ENCODE measurements around the gene WDR90. TPM values are rescaled to one million over a fixed set of nuclear protein-coding genes. Genes with fewer than 3 reads are reported as not detected.

WDR90 gene
- total RNA-seq, 1 donor from 2014 or later = 34.9 TPM

GRCh38 chr16:629833-630248 is 19.3 kb upstream of the WDR90 start:
- DNase-seq (ENCODE audit: extremely low spot score in 2 of 2) = no peak
- peak overlapping the region; percentile 39 for H3K27ac ChIP-seq
- no peaks in the 10 kb centered on the region for H3K27me3 ChIP-seq
- intact Hi-C loops (cut with DNase I) = no loop called here
- TF ChIP-seq CTCF (IDR thresholded peaks at IDR 0.05) (no peak), POLR2AphosphoS5 (IDR thresholded peaks at IDR 0.05; ENCODE audit: insufficient read depth in 1 of 2, low read depth in 1 of 2) (no peak), POLR2A (IDR thresholded peaks at IDR 0.05) (no peak)
- peaks cover 45% of the 10 kb centered on the region for H3K4me1 ChIP-seq
- no peaks in the 10 kb centered on the region for H3K36me3 ChIP-seq
- no peak overlapping the region for H3K4me3 ChIP-seq
- no peaks in the 10 kb centered on the region for H3K9me3 ChIP-seq

- DNase-seq (ENCODE audit: extremely low spot score in 2 of 2) = no peak
- Histone ChIP-seq H3K36me3 (no peaks in the 10 kb centered on the region), H3K27ac (no peak overlapping the region), H3K4me1 (peaks cover 50% of the 10 kb centered on the region), H3K4me3 (no peak overlapping the region), H3K27me3 (no peaks in the 10 kb centered on the region), H3K9me3 (no peaks in the 10 kb centered on the region)
- TF ChIP-seq POLR2A (IDR thresholded peaks at IDR 0.05) (no peak), POLR2AphosphoS5 (IDR thresholded peaks at IDR 0.05; ENCODE audit: insufficient read depth in 1 of 2, low read depth in 1 of 2) (no peak), CTCF (IDR thresholded peaks at IDR 0.05) (no peak)
- intact Hi-C loops (cut with DNase I) = no loop called here
Measured at GRCh38 chr16:630249-630814, 18.8 kb upstream of the WDR90 start.

- Histone ChIP-seq H3K9me3 (no peaks in the 10 kb centered on the region), H3K27me3 (no peaks in the 10 kb centered on the region), H3K4me1 (peaks cover 55% of the 10 kb centered on the region), H3K36me3 (no peaks in the 10 kb centered on the region), H3K4me3 (no peak within 1 kb of the TSS), H3K27ac (peak within 1 kb of the TSS; percentile 39)
- no peak for DNase-seq (ENCODE audit: extremely low spot score in 2 of 2)
- no peak for TF ChIP-seq POLR2A (IDR thresholded peaks at IDR 0.05)
- TF ChIP-seq POLR2AphosphoS5 (IDR thresholded peaks at IDR 0.05; ENCODE audit: insufficient read depth in 1 of 2, low read depth in 1 of 2) = no peak
- TF ChIP-seq CTCF (IDR thresholded peaks at IDR 0.05) = no peak
- intact Hi-C loops (cut with DNase I) = no loop called here
Measured at GRCh38 chr16:630815-631405, 18.3 kb upstream of the WDR90 start, which contains the start of gene WFIKKN1. Gene WFIKKN1, plus strand, starts transcription at chr16:630985. Its CDS starts 269 bp downstream, at chr16:631254.

- no peak overlapping the region for H3K27ac ChIP-seq
- no peaks in the 10 kb centered on the region for H3K9me3 ChIP-seq
- TF ChIP-seq CTCF (IDR thresholded peaks at IDR 0.05) (no peak), POLR2AphosphoS5 (IDR thresholded peaks at IDR 0.05; ENCODE audit: insufficient read depth in 1 of 2, low read depth in 1 of 2) (no peak)
- no peak for DNase-seq (ENCODE audit: extremely low spot score in 2 of 2)
- intact Hi-C loops (cut with DNase I) = no loop called here
- H3K27me3 ChIP-seq = no peaks in the 10 kb centered on the region
- H3K36me3 ChIP-seq = no peaks in the 10 kb centered on the region
- H3K4me1 ChIP-seq = peaks cover 46% of the 10 kb centered on the region
- H3K4me3 ChIP-seq = no peak overlapping the region
Measured at GRCh38 chr16:631808-632358, 17.3 kb upstream of the WDR90 start.
